NCI-H524 treated with DMSO at 0.1 percent for 48 hours (cell line): Measurements from ENCODE around the gene NHSL2.
"Not testable (repeated sequence)": the region's sequence is repeated elsewhere in the genome, so short reads cannot be mapped to it uniquely, and the experiment has no call there.

Source experiments
- DNase-seq: peaks from one replicate; lab custom pipeline; 2025; lab: John Stamatoyannopoulos, UW

The NHSL2 gene

GRCh38 chrX:72129661-72130060, 219.0 kb downstream of the NHSL2 start:
- DNase-seq: no peak

- no peak for DNase-seq
These were observed 219.6 kb downstream of the NHSL2 start for GRCh38 chrX:72130156-72130761.

- no peak for DNase-seq
These were observed 220.2 kb downstream of the NHSL2 start for GRCh38 chrX:72130762-72131250.

GRCh38 chrX:72131317-72132294, 221.0 kb downstream of the NHSL2 start, which contains the start of gene RTL5:
TSS of gene RTL5 (minus strand) at chrX:72131915.
- peak; percentile 84 for DNase-seq

- no peak for DNase-seq
These were observed 221.8 kb downstream of the NHSL2 start for GRCh38 chrX:72132456-72132855.

GRCh38 chrX:72133851-72134546, 223.4 kb downstream of the NHSL2 start:
- DNase-seq: no peak

- DNase-seq: peak; percentile 83
These were observed 227.3 kb downstream of the NHSL2 start for GRCh38 chrX:72137846-72138495.

- DNase-seq: no peak
These were observed 228.9 kb downstream of the NHSL2 start for GRCh38 chrX:72139538-72139937.

GRCh38 chrX:72141372-72142004, 230.8 kb downstream of the NHSL2 start:
- no peak for DNase-seq

GRCh38 chrX:72142094-72142793, 231.6 kb downstream of the NHSL2 start:
- DNase-seq: peak; percentile 92

GRCh38 chrX:72142794-72143608, 232.4 kb downstream of the NHSL2 start:
- DNase-seq: no peak

GRCh38 chrX:72143609-72143907, 232.9 kb downstream of the NHSL2 start:
- no peak for DNase-seq

GRCh38 chrX:72145181-72145580, 234.5 kb downstream of the NHSL2 start:
- DNase-seq: no peak

- DNase-seq: no peak
These were observed 235.9 kb downstream of the NHSL2 start for GRCh38 chrX:72146527-72146926.

GRCh38 chrX:72158773-72159172, 248.1 kb downstream of the NHSL2 start:
- no peak for DNase-seq

GRCh38 chrX:72159769-72160168, 249.1 kb downstream of the NHSL2 start:
- DNase-seq: no peak

GRCh38 chrX:72165551-72165950, 254.9 kb downstream of the NHSL2 start:
- DNase-seq: no peak

- no peak for DNase-seq
These were observed 258.5 kb downstream of the NHSL2 start for GRCh38 chrX:72169008-72169728.

GRCh38 chrX:72176289-72176688, 265.6 kb downstream of the NHSL2 start:
- DNase-seq: not testable (repeated sequence)
